RWPE2 (cell line): ENCODE data around the gene ATP6AP2.
"Not testable (repeated sequence)": the region's sequence is repeated elsewhere in the genome, so short reads cannot be mapped to it uniquely, and the experiment has no call there.

ENCODE experiments used
- ATAC-seq: fragments of 200-7000 bp; cut with Tn5 transposase; 3 replicates; pipeline ENCODE4 v1.9.1; 2021; ENCODE audit warnings: low read depth
- DNase-seq: peaks from one replicate; pipeline ENCODE4 v3.0.0-alpha.2; 2020; ENCODE audit warnings: low spot score
- H3K27ac ChIP-seq: fragments of 450-650 bp; 2 replicates; pipeline ENCODE4 v1.5.1; 2017; ENCODE audit warnings: mild to moderate bottlenecking; ENCODE audit not compliant: poor library complexity, severe bottlenecking
- H3K27me3 ChIP-seq: fragments of 250-450 bp; sonication (Bioruptor Pico); 2 replicates; pipeline ENCODE4 v1.5.1; 2021; ENCODE audit warnings: mild to moderate bottlenecking, moderate library complexity; ENCODE audit not compliant: insufficient read depth, poor library complexity, severe bottlenecking
- H3K36me3 ChIP-seq: fragments of 250-450 bp; sonication (Bioruptor Pico); 2 replicates; pipeline ENCODE4 v1.5.1; 2020; ENCODE audit warnings: low read depth, mild to moderate bottlenecking, moderate library complexity
- H3K4me1 ChIP-seq: fragments of 250-450 bp; sonication (Bioruptor Pico); 2 replicates; pipeline ENCODE4 v1.5.1; 2021; ENCODE audit warnings: mild to moderate bottlenecking, moderate library complexity; ENCODE audit not compliant: insufficient read depth, poor library complexity, severe bottlenecking
- H3K4me3 ChIP-seq: fragments of 250-450 bp; sonication (Bioruptor Pico); 2 replicates; pipeline ENCODE4 v1.5.1; 2021; ENCODE audit warnings: mild to moderate bottlenecking, moderate library complexity; ENCODE audit not compliant: severe bottlenecking
- H3K9me3 ChIP-seq: fragments of 250-450 bp; sonication (Bioruptor Pico); 2 replicates; pipeline ENCODE4 v1.5.1; 2021; ENCODE audit warnings: mild to moderate bottlenecking, moderate library complexity; ENCODE audit not compliant: severe bottlenecking
- TF ChIP-seq, protein P1 (sequence below): fragments of 450-650 bp; IDR thresholded peaks from one replicate; pipeline ENCODE4 v1.5.1; 2017; ENCODE audit warnings: mild to moderate bottlenecking, moderate library complexity; ENCODE audit not compliant: poor library complexity, severe bottlenecking

Gene ATP6AP2

GRCh38 chrX:40563784-40564183 lies 17.0 kb upstream of the ATP6AP2 start:
- DNase-seq (no peak), ATAC-seq (no peak)
- TF ChIP-seq, protein P1, sequence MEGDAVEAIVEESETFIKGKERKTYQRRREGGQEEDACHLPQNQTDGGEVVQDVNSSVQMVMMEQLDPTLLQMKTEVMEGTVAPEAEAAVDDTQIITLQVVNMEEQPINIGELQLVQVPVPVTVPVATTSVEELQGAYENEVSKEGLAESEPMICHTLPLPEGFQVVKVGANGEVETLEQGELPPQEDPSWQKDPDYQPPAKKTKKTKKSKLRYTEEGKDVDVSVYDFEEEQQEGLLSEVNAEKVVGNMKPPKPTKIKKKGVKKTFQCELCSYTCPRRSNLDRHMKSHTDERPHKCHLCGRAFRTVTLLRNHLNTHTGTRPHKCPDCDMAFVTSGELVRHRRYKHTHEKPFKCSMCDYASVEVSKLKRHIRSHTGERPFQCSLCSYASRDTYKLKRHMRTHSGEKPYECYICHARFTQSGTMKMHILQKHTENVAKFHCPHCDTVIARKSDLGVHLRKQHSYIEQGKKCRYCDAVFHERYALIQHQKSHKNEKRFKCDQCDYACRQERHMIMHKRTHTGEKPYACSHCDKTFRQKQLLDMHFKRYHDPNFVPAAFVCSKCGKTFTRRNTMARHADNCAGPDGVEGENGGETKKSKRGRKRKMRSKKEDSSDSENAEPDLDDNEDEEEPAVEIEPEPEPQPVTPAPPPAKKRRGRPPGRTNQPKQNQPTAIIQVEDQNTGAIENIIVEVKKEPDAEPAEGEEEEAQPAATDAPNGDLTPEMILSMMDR, result no peak
- H3K4me1 ChIP-seq, result no peaks in the 10 kb centered on the region
- H3K27me3 ChIP-seq, result no peaks in the 10 kb centered on the region
- H3K36me3 ChIP-seq, result no peaks in the 10 kb centered on the region
- H3K27ac ChIP-seq, result no peak overlapping the region
- H3K9me3 ChIP-seq, result no peaks in the 10 kb centered on the region
- no peak overlapping the region for H3K4me3 ChIP-seq

DNA sequence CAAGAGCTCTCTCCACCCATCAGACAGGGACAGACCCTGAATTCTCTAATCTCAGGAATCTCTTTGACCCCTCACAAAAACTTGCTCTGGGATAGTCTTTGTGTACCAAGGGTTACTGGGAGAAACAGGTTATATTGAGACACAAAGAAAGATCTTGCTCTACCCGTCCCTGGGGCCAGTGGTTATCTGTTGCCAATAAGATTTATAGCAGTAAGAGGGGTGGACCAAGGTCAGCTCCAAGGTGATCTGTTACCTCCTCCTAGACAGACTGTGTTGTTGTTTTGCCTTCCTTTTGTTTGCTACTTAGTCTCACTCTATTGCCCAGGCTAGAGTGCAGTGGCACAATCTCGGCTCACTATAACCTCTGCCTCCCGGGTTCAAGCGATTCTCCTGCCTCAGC lies 16.3 kb upstream of the ATP6AP2 start:
- Histone ChIP-seq H3K4me1 (no peaks in the 10 kb centered on the region), H3K36me3 (no peaks in the 10 kb centered on the region), H3K27ac (no peak overlapping the region), H3K9me3 (no peaks in the 10 kb centered on the region), H3K4me3 (no peak overlapping the region), H3K27me3 (no peaks in the 10 kb centered on the region)
- TF ChIP-seq, protein P1, result no peak
- no peak for DNase-seq
- no peak for ATAC-seq

GRCh38 chrX:40570346-40571093 lies 10.2 kb upstream of the ATP6AP2 start:
- no peaks in the 10 kb centered on the region for H3K9me3 ChIP-seq
- no peaks in the 10 kb centered on the region for H3K4me1 ChIP-seq
- no peak overlapping the region for H3K27ac ChIP-seq
- TF ChIP-seq, protein P1, result no peak
- no peaks in the 10 kb centered on the region for H3K27me3 ChIP-seq
- ATAC-seq, result no peak
- no peak overlapping the region for H3K4me3 ChIP-seq
- DNase-seq, result no peak
- H3K36me3 ChIP-seq, result no peaks in the 10 kb centered on the region

DNA sequence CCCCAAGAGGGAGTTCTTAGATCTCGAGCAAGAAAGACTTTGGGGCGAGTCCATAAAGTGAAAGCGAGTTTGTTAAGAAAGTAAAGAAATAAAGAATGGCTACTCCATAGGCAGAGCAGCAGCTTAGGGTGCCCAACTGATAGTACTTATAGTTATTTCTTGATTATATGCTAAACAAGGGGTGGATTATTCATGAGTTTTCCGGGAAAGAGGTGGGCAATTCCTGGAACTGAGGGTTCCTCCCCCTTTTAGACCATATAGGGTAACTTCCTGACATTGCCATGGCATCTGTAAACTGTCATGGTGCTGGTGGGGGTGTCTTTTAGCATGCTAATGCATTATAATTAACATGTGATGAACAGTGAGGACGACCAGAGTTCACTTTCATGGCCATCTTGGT lies 9.6 kb upstream of the ATP6AP2 start:
- not testable (repeated sequence) for DNase-seq, H3K27me3 ChIP-seq, ATAC-seq, H3K4me3 ChIP-seq, H3K4me1 ChIP-seq, H3K27ac ChIP-seq, H3K36me3 ChIP-seq, H3K9me3 ChIP-seq

- H3K27me3 ChIP-seq, result no peaks in the 10 kb centered on the region
- H3K36me3 ChIP-seq, result no peaks in the 10 kb centered on the region
- no peak overlapping the region for H3K4me3 ChIP-seq
- H3K9me3 ChIP-seq, result no peaks in the 10 kb centered on the region
- TF ChIP-seq, protein P1, result no peak
- ATAC-seq (no peak), DNase-seq (no peak)
- no peak overlapping the region for H3K27ac ChIP-seq
- H3K4me1 ChIP-seq, result no peaks in the 10 kb centered on the region
These were observed 9.2 kb upstream of the ATP6AP2 start for GRCh38 chrX:40571600-40571999.
